SK-N-MC (cell line): Measurements from ENCODE around the gene CCDC121.
A peak's percentile ranks its signal among the peaks of the same experiment; 100 is the strongest.
"Not testable (repeated sequence)": the region's sequence is repeated elsewhere in the genome, so short reads cannot be mapped to it uniquely, and the experiment has no call there.

Source experiments
- DNase-seq: peaks from one replicate; pipeline ENCODE4 v3.0.0-alpha.2; 2011; ENCODE audit warnings: low read depth, low spot score
- H3K27ac ChIP-seq: fragments of 200-600 bp; sonication (generic); 2 replicates; pipeline ENCODE4 v1.5.1; 2016; ENCODE audit warnings: mixed run types
- H3K36me3 ChIP-seq: fragments of 200-600 bp; sonication (generic); 2 replicates; pipeline ENCODE4 v1.6.1; 2017; ENCODE audit warnings: antibody characterized with exemption, low read length, mixed read lengths; ENCODE audit not compliant: insufficient read depth
- H3K4me3 ChIP-seq: fragments of 200-600 bp; sonication (generic); 2 replicates; pipeline ENCODE4 v1.5.1; 2016
- H3K9ac ChIP-seq: fragments of 200-600 bp; sonication (generic); 2 replicates; pipeline ENCODE4 v1.8.0; 2017; ENCODE audit warnings: mixed run types, mixed read lengths; ENCODE audit not compliant: insufficient read length
- H3K9me3 ChIP-seq: fragments of 200-600 bp; sonication (generic); 2 replicates; pipeline ENCODE4 v1.6.1; 2017; ENCODE audit warnings: low read depth, mild to moderate bottlenecking, antibody characterized with exemption, low read length, moderate library complexity, mixed read lengths
- EZH2 ChIP-seq: fragments of 200-600 bp; sonication (generic); IDR thresholded peaks from one replicate; pipeline ENCODE4 v1.6.1; 2017; ENCODE audit warnings: antibody characterized with exemption
- FOXP2 ChIP-seq: optimal IDR thresholded peaks from 2 replicates; pipeline ENCODE3; 2011; ENCODE audit warnings: mild to moderate bottlenecking, moderate library complexity; ENCODE audit not compliant: insufficient read depth; ENCODE audit errors: extremely low read length, control extremely low read depth
- POLR2AphosphoS5 ChIP-seq: IDR thresholded peaks from 2 replicates; pipeline ENCODE4 v1.6.1; 2012; ENCODE audit warnings: mild to moderate bottlenecking, low read depth, low read length, borderline replicate concordance

CCDC121 gene

DNA sequence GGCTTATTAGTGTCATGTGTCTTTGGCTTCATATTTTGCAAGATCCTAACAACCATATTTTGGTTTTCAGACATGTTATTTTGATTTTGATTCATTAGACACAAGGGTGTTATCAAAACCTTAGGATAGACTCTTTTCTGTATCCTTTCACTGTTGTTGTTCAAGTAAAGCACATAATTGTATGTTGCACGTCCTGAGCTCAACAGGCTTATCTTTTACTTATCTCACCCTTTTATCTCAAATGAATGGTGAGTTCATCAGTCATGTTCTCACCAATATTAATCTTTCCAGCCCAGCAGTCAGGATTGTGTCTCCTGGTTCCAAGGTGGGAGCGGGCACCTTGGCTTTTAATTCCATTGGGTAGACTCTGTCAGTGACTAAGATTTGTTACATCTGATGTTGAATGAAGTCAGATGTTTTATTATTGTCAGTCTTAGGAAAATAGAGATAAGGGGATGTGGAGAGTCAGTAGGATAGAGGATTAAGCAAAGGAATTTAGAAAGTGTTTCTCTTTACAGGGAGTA, 12.0 kb upstream of the CCDC121 start:
- TF ChIP-seq FOXP2 (no peak), EZH2 (no peak), POLR2AphosphoS5 (no peak)
- H3K36me3 ChIP-seq = peaks cover 65% of the 10 kb centered on the region
- H3K9ac ChIP-seq = no peak overlapping the region
- H3K4me3 ChIP-seq = no peak overlapping the region
- no peak overlapping the region for H3K27ac ChIP-seq
- no peak for DNase-seq
- H3K9me3 ChIP-seq = no peaks in the 10 kb centered on the region

- no peak for DNase-seq
- Histone ChIP-seq H3K9ac (no peak overlapping the region), H3K4me3 (no peak overlapping the region), H3K36me3 (peaks cover 71% of the 10 kb centered on the region), H3K27ac (no peak overlapping the region), H3K9me3 (no peaks in the 10 kb centered on the region)
- TF ChIP-seq EZH2 = no peak
- TF ChIP-seq POLR2AphosphoS5 = no peak
- no peak for TF ChIP-seq FOXP2
These were observed 9.9 kb upstream of the CCDC121 start for GRCh38 chr2:27638709-27639108.

DNA sequence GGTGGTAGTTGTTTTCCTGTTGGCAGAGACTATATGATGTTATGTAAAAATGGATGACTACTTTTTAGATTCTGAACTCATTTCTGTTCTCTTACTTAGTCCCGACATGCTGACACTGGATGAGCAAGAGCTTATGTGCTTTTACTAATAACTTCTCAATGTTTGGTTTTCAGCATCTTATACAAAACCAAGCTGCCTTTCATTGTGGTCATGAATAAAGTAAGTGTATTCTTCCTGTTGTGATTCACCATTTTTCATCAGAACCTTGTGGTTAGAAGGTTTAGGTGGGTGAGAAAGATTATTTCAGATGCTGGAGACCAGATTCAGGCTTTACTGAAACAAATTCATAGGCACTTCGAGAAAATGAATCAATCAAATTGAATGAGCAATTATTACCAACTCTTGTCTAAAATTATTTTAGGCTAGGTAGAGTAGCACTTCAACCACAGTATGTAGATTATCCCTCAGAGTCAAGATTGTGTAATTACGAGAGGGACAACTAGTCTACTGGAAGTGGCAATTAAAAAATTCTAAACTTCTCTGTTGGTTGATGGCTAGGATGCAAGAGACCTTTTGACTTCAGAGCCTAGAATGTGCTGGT, 9.3 kb upstream of the CCDC121 start:
- Histone ChIP-seq H3K9me3 (no peaks in the 10 kb centered on the region), H3K4me3 (no peak overlapping the region), H3K9ac (no peak overlapping the region), H3K36me3 (peaks cover 73% of the 10 kb centered on the region), H3K27ac (no peak overlapping the region)
- DNase-seq = no peak
- no peak for TF ChIP-seq FOXP2
- no peak for TF ChIP-seq EZH2
- no peak for TF ChIP-seq POLR2AphosphoS5

GRCh38 chr2:27636766-27637165, 8.0 kb upstream of the CCDC121 start:
- DNase-seq = no peak
- H3K9me3 ChIP-seq = no peaks in the 10 kb centered on the region
- H3K36me3 ChIP-seq = peaks cover 79% of the 10 kb centered on the region
- H3K4me3 ChIP-seq = no peak overlapping the region
- H3K27ac ChIP-seq = no peak overlapping the region
- TF ChIP-seq POLR2AphosphoS5 (no peak), FOXP2 (no peak), EZH2 (no peak)
- H3K9ac ChIP-seq = no peak overlapping the region

DNA sequence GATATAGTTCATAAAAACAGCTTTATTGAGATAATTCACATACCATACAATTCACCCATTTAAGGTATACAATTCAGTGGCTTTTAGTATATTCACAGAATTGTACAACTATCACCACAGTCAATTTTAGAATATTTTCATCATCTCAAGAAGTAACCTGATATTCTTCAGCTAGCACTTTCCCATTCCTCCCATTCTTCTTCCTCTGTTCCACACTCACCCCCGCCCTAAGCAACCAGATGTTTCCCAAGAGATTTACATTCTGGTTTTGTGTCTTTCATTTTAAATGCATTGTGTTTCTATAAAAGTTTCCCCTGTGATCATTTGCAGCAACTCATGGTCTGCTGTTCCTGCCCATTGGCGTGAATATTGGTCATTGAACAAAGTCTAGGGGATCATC, 5.5 kb upstream of the CCDC121 start:
- Histone ChIP-seq H3K9ac (no peak overlapping the region), H3K27ac (no peak overlapping the region), H3K9me3 (no peaks in the 10 kb centered on the region), H3K36me3 (peaks cover 68% of the 10 kb centered on the region), H3K4me3 (no peak overlapping the region)
- DNase-seq = no peak
- no peak for TF ChIP-seq FOXP2
- TF ChIP-seq POLR2AphosphoS5 = no peak
- no peak for TF ChIP-seq EZH2

DNA sequence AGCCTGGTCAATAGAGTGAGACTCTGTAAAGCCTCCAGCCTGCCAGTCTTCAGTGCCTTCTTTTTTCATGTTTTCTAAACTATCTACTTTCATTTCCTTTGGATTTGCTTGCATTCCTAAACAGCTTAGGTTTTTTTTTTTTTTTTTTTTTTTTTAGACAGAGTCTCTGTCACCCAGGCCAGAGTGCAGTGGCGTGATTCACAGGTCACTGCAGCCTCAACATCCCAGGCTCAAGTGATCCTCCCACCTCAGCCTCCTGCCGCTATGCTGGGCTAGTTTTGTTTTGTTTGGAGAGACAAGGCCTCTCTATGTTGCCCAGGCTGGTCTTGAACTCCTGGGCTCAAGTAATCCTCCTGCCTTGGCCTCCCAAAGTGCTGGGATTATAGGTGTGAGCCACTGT, 1.4 kb upstream of the CCDC121 start:
- H3K36me3 ChIP-seq = peaks cover 43% of the 10 kb centered on the region
- not testable (repeated sequence) for H3K4me3 ChIP-seq, DNase-seq, H3K9ac ChIP-seq, H3K9me3 ChIP-seq, H3K27ac ChIP-seq

DNA sequence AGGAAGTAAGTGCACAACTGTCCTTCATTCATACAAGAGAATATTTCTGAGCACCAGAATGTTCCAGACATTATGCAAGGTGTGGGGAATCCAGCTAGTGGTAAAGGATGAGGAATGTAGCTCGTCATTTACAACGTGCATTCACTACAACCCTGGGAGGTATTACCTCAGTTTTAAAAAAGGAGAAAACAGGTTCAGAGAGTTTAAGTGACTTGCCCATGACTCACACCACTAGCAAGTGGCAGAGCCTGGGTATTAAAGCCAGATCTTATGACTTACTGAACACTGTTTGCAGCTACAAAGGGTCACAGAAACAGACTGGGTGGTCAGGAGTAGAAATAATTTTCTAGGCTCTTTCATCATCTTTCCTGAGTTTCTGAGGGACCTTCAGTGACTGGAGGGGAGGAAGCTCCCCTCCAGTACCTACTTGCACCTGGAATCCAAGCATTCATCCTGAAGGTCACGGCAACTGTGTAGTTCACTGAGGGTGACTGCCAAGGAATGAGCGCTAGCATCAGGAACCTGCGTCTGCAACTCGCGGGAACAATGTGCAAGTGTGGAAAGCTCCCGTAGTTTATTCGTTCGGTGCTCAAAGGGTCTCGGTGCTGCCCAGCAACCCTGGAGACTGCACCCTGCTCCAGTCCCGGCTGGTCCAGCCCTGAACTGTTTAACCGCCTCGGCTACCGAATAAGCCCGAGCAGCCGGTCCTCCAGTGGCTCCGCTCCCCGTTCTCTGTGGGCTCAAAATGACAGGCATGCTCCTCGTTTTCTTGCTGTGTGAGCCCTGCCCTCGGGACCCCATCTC, 647 bp downstream of the CCDC121 start:
- TF ChIP-seq EZH2 = no peak
- TF ChIP-seq FOXP2 = no peak
- TF ChIP-seq POLR2AphosphoS5 = no peak
- no peak overlapping the region for H3K27ac ChIP-seq
- H3K9ac ChIP-seq = peak overlapping the region; percentile 93
- peak overlapping the region; percentile 96 for H3K4me3 ChIP-seq
- no peak for DNase-seq
- H3K36me3 ChIP-seq = peaks cover 28% of the 10 kb centered on the region
- no peaks in the 10 kb centered on the region for H3K9me3 ChIP-seq

DNA sequence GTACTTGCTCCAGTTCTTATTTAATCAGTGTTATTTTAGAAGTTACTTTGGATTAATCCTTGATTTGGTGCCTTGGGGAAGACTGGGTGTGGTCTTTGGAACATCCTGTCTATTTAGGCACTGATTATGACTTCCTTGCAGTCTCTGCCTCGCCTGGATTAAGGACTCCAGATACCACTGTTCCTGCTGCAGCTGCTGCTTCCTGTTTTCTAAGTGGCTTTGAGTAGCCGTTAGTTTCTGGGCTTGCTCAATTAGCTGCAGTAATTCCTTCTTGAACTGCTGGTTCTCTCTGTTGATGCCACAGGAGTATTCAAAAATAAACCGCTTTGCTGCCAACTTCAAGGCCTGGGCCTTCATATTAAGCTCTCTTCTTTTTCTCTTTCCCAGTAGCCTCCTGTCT, 1.9 kb downstream of the CCDC121 start:
- H3K9ac ChIP-seq, H3K9me3 ChIP-seq, H3K27ac ChIP-seq, DNase-seq, H3K4me3 ChIP-seq: not testable (repeated sequence)
- H3K36me3 ChIP-seq = peaks cover 29% of the 10 kb centered on the region

- peaks cover 30% of the 10 kb centered on the region for H3K36me3 ChIP-seq
- H3K4me3 ChIP-seq, H3K9ac ChIP-seq, DNase-seq, H3K27ac ChIP-seq, H3K9me3 ChIP-seq: not testable (repeated sequence)
These were observed 2.5 kb downstream of the CCDC121 start for GRCh38 chr2:27626323-27626722.
